OCI-M2 (cell line): ENCODE measurements around the gene TSPAN31.
"Not testable (repeated sequence)": the region's sequence is repeated elsewhere in the genome, so short reads cannot be mapped to it uniquely, and the experiment has no call there.

Experiments
- DNase-seq: peaks from one replicate; lab custom pipeline; 2025; ENCODE audit not compliant: unreplicated experiment; lab: John Stamatoyannopoulos, UW

TSPAN31 gene

GRCh38 chr12:57721846-57722608, 22.8 kb upstream of the TSPAN31 start:
- not testable (repeated sequence) for DNase-seq

- no peak for DNase-seq
These were observed 21.9 kb upstream of the TSPAN31 start for GRCh38 chr12:57722716-57723629.

GRCh38 chr12:57723630-57723962, 21.2 kb upstream of the TSPAN31 start:
- no peak for DNase-seq

GRCh38 chr12:57724003-57724935, 20.6 kb upstream of the TSPAN31 start:
- no peak for DNase-seq

- no peak for DNase-seq
These were observed 19.7 kb upstream of the TSPAN31 start for GRCh38 chr12:57724936-57725740.

GRCh38 chr12:57725851-57726150, 19.0 kb upstream of the TSPAN31 start:
- DNase-seq = no peak

GRCh38 chr12:57726151-57726883, 18.5 kb upstream of the TSPAN31 start:
- no peak for DNase-seq

GRCh38 chr12:57726884-57727757, 17.7 kb upstream of the TSPAN31 start:
- no peak for DNase-seq

GRCh38 chr12:57727758-57728395, 17.0 kb upstream of the TSPAN31 start:
- no peak for DNase-seq

- DNase-seq = no peak
These were observed 15.5 kb upstream of the TSPAN31 start for GRCh38 chr12:57729321-57729844.

- DNase-seq = no peak
These were observed 14.3 kb upstream of the TSPAN31 start for GRCh38 chr12:57730336-57731067.

- DNase-seq = no peak
These were observed 13.3 kb upstream of the TSPAN31 start for GRCh38 chr12:57731411-57732080.

GRCh38 chr12:57732270-57732669, 12.6 kb upstream of the TSPAN31 start:
- no peak for DNase-seq

- no peak for DNase-seq
These were observed 11.9 kb upstream of the TSPAN31 start for GRCh38 chr12:57732726-57733593.

- DNase-seq = no peak
These were observed 10.9 kb upstream of the TSPAN31 start for GRCh38 chr12:57733928-57734327.

GRCh38 chr12:57734591-57734990, 10.2 kb upstream of the TSPAN31 start:
- DNase-seq = no peak
